Measurements from ENCODE around the gene TRERF1.

The TRERF1 gene

DNA sequence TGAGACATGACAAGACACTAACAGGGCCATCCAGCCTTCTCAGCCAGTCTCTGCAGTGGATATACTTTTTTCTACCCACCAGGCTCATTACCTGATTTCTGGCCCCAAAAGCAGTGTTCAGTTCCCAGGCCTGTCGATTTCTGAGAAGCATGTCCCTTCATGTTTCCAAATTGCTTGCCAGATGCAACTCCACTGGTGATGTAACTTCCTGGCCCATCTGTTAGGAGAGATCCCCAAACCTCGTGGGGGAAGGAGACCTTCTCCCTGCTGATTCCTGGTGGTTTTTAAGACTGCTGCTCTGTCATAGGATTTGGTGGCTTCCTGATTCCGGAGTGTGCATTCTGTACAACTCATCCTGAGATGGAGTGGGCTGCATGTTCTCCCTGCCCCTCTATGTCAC, 202.4 kb downstream of the TRERF1 start:
- no peak for DNase-seq (ENCODE audit: low spot score)

DNA sequence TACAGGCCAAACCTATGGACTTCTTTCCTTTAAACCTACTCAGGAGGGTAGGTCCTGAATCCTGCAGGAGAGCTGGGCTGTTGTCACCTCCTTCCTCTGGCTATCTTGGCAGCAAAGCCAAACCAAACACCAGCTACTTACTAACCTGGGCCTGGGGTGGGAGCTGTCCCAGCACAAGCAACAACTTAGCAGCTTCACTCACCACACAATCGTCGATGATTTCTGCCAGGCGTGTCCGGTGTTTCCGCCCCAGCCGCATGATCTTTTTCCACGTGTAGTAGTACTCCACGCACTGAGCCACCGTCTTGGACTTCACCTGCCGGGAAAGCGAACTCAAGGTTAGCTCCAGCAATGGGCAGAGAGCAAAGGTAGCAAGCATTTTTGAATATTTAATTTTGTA, 208.7 kb downstream of the TRERF1 start:
- no peak for DNase-seq (ENCODE audit: low spot score)

DNA sequence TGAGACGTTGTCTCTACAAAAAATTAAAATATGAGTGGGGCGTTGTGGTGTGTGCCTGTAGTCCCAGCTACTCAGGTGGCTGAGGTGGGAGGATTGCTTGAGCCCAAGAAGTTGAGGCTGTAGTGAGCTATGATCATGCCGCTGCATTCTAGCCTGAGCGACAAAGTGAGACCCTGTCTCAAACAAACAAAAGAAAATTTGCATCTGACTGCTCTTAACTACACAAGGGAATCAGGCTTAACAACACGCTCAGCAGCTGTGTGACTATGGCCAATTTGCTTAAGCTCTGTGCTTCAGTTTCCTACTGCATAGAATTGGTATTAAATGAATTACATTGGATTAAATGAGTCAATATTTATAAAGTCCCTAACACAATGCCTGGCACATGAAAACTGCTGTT, 209.8 kb downstream of the TRERF1 start:
- no peak for DNase-seq (ENCODE audit: low spot score)

DNA sequence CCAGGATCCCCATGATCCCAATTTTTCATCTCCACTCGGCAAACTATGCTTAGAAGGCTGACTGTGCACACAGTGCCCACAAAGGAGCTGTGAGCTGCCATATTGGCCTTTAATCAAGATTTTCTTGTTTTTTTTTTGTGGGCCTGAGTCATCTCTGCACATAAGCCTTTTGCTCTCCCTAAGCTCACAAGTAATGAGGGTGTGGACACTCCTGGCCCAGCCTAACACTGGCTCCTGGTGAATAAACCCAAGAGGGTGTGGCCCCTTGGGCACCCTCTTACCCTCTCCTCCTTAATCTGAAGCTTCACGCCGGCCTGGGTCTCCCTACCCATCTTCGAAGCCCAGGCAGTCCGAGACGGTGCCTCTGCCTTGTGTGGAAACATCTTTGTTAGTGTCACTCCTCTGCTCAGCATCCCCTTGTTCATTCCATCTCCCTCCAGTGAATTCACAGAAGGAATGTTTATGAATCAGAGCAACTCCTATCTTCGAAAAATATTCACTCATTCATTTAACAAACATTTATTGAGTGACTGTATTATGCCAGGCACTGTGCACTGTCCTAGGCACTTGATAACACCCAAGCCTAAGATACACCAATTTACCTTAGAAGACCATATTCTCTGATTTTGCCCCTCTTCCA, 211.9 kb downstream of the TRERF1 start:
- no peak for DNase-seq (ENCODE audit: low spot score)

GRCh38 chr6:42239333-42239732, 212.4 kb downstream of the TRERF1 start:
- no peak for DNase-seq (ENCODE audit: low spot score)

DNA sequence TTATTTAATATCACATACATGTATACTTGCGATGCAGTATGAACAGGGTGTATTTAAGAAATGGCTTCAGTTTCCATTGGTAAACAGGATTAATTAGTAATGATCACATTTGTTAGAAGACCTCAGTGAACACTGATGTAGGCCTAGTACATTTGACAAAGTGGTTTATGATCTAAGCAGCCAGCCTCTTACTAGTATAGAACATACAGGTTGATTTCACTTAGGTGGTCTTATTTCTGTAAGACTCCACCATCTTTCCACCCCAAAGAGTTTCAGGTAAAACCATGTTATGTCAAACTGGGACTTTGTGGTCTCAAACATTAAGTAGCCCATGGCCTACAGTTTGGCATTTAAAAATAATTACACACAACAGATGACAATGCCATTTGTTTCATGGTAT, 213.9 kb downstream of the TRERF1 start:
- no peak for DNase-seq (ENCODE audit: low spot score)

DNA sequence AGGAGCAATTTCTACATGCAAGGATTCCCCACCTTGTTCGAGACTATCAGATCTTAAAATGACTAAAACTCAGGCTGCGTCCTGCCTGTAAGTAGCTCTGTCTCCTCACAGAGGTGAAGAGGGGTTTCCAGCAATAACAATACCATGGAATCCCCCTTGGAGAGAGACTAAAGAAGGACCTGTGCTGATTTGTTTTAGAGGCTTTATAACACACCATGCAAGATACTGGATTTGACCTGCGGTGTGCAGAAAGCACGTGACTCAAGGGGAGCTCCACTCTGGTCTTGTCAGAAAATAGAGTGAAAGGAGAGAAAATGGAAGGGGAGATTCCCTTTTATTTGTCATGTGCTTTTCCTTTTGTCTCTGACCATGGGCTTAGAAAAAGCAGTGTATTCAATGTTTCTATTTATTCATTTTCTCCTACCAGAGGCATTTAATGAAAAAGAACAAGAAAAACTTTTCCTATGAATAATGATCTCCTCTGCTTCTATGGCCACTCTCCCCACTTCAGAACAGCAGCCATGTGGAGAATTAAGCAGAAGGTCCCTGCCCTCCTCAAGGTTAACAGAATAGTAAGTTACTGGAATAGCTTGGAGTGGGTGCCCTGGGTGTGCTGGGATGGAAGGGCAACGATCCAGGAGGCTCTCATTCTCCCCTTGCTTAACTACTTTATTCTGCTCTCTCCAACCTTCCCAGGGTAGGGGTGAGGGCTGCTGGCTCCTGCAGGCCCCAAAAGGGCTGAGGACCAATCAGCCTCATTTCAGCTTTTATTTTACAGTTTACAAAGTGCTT, 214.8 kb downstream of the TRERF1 start:
- DNase-seq (ENCODE audit: low spot score): no peak

DNA sequence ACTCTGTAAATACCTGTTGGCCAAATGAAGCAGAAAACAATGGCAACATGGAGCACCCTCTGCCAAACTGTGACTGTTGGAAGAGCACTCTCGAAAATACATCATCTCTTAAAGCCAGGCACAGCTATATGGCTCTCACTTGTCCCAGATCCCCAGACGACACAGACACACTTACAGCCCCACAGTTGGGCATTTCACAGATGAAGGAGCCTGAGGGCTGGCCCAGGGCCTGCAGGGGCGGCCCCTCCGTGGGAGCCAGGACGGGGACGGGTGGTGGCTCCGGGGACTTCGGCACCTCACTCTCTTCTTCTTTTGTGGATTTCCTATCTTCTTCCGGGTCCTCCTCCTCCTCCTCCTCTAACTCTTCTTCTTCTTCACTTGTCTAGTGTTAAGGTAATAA, 215.7 kb downstream of the TRERF1 start:
- no peak for DNase-seq (ENCODE audit: low spot score)

GRCh38 chr6:42232035-42232434, 219.7 kb downstream of the TRERF1 start:
- no peak for DNase-seq (ENCODE audit: low spot score)

DNA sequence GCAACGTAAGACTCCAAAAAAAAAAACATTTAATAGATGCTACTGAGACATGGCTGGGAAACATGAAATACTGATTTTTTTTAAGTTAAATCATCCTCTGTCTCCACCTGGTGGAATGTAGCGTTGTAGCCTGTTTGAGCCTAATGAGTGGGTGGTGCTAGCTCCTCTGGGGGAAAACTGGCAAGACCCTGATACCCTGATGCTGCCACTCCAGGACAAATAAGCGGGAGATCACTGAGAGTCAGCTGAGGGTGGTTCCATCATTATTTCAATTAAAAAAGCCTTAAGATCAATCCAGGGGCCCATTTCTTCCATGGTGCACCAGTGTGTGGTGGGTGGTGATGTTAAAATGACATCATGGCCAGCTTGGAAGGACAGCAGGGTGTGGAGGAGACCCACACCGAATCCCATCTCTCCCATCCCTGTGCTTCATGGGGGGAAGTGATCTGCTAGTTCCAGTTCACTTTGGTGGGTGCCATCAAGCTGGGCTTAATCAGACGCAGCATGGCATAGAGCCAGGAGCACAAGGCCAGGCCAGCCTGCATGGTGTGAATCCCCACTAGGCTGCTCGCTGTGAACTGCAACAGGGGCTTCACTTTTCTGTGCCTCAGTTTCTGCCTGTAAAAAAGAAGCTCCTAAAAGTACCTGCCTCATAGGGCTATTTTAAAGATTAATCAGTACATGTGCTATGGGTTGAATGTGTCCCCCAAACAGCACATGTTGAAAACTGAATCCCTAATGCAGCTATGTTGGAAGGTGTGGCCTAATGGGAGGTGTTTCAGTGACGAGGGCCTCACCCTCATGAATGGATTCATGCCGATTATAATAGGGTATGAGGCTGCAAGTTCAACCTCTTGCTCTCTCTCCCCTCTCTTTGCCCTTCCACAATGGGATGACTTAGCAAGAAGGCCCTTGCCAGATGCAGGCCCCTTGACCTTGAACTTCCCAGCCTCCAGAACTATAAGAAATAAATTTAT, 221.1 kb downstream of the TRERF1 start:
- no peak for DNase-seq (ENCODE audit: low spot score)

GRCh38 chr6:42229506-42230119, 222.1 kb downstream of the TRERF1 start:
- DNase-seq (ENCODE audit: low spot score): no peak

DNA sequence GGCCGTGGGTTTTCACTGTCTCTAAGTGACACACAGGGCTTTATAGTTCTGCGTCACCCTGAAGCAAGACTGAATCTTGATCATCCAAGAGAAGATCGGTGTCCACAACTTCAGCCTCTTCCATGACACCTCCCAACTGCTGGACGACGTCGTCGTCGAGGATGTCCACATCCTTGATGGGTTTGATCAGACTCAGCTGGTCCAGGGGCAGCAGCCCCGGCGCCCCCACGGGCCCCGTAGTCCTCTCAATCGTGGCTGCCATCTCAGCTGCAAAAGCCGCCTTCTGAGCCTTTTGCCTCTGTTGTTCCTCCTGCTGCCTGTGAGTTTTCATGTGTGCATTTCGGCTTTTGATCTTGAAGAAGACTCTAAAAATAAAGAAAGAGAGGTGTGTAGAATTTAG, 223.4 kb downstream of the TRERF1 start:
- no peak for DNase-seq (ENCODE audit: low spot score)

DNA sequence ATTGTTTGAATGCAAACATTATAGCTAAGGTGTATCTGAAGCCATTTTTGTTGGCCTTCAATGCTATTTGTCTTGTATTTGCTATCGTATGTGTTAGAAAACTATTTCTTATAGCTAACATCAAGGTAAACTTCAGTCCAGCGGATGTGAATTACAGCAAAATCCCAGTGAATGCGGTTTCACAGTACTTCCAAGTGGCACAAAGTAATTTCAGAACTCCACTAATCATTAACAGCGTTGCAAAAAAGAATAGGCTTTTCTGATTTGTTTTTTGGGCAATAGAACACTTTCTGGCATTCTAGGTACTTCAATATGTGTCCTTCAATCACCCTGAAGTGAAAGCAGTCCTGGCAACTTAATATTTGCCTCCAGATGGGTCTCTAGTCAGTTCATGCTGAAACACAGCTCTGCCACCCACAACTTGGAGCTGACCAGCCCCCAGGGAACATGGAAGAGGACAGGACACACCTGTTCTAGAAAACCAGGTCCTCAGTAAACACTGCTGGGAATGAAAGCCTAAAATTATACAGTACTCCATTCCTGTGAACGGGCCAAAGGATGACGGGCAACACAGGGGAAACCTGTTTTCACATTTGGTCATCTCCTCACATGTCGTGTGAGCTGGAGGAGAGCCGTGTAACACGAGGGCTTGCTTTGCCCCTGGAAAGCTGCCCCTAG, 224.4 kb downstream of the TRERF1 start:
- no peak for DNase-seq (ENCODE audit: low spot score)

- no peak for DNase-seq (ENCODE audit: low spot score)
These were observed 225.0 kb downstream of the TRERF1 start for GRCh38 chr6:42226645-42227143.

GRCh38 chr6:42226161-42226611, 225.5 kb downstream of the TRERF1 start:
- DNase-seq (ENCODE audit: low spot score): no peak

DNA sequence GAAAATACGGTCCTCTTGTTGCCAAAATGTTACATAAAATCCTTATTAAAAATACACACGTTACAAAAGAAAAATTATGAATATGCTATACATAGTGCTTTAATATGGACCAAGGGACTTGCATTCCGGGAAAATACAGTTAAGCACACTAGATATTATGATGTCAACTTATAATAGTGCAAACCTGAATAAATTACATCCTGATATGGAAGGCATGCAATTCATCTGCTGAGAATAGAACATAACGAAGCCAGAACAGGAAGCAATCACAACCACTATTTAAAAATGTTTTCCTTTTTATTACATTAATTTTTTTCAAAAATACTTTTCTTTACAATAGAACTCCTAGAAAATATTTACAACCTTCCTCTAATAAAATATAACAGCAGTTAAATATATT, 226.3 kb downstream of the TRERF1 start:
- DNase-seq (ENCODE audit: low spot score): no peak

GRCh38 chr6:42225029-42225339, 226.7 kb downstream of the TRERF1 start:
- no peak for DNase-seq (ENCODE audit: low spot score)

GRCh38 chr6:42224222-42225028, 227.3 kb downstream of the TRERF1 start:
- DNase-seq (ENCODE audit: low spot score): no peak

GRCh38 chr6:42222448-42222847, 229.3 kb downstream of the TRERF1 start:
- DNase-seq (ENCODE audit: low spot score): no peak

- DNase-seq (ENCODE audit: low spot score): no peak
These were observed 230.2 kb downstream of the TRERF1 start for GRCh38 chr6:42221546-42221945.

- DNase-seq (ENCODE audit: low spot score): no peak
These were observed 230.9 kb downstream of the TRERF1 start for GRCh38 chr6:42220807-42221206.
